Measurements from ENCODE around the gene TOGARAM1.

TOGARAM1 gene, protein sequence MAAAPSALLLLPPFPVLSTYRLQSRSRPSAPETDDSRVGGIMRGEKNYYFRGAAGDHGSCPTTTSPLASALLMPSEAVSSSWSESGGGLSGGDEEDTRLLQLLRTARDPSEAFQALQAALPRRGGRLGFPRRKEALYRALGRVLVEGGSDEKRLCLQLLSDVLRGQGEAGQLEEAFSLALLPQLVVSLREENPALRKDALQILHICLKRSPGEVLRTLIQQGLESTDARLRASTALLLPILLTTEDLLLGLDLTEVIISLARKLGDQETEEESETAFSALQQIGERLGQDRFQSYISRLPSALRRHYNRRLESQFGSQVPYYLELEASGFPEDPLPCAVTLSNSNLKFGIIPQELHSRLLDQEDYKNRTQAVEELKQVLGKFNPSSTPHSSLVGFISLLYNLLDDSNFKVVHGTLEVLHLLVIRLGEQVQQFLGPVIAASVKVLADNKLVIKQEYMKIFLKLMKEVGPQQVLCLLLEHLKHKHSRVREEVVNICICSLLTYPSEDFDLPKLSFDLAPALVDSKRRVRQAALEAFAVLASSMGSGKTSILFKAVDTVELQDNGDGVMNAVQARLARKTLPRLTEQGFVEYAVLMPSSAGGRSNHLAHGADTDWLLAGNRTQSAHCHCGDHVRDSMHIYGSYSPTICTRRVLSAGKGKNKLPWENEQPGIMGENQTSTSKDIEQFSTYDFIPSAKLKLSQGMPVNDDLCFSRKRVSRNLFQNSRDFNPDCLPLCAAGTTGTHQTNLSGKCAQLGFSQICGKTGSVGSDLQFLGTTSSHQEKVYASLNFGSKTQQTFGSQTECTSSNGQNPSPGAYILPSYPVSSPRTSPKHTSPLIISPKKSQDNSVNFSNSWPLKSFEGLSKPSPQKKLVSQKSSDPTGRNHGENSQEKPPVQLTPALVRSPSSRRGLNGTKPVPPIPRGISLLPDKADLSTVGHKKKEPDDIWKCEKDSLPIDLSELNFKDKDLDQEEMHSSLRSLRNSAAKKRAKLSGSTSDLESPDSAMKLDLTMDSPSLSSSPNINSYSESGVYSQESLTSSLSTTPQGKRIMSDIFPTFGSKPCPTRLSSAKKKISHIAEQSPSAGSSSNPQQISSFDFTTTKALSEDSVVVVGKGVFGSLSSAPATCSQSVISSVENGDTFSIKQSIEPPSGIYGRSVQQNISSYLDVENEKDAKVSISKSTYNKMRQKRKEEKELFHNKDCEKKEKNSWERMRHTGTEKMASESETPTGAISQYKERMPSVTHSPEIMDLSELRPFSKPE (N-terminal part only)

GRCh38 chr14:44961554-44962333, at the start of gene TOGARAM1, which contains the start of gene KLHL28:
Gene TOGARAM1 (plus strand): TSS chr14:44962190. CDS start chr14:44962422, 232 bp downstream.
Gene KLHL28 (minus strand): TSS chr14:44961947. CDS start chr14:44945928, 16,019 bp downstream.
- DNase-seq (ENCODE audit: low read depth), result peak; percentile 100

DNA sequence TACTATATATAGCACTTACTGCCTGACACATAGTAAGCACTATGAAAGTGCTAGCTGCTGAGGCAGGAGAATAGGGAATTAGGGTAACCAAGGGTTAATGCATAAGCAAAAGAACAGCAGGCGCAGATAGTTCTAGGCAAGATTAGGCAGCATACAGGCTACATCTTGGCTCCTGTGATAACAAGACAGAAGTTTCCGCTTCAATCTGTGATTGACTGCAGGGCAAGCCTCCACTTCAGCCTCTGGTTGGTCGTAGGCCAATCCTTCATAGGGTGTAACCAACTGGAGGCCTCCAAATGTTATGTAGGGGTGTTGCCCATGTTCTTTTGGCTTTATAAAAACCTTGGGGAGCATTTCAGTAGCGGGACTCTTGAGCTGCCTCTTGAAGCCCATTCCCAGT, 47.1 kb upstream of the TOGARAM1 start:
- no peak for DNase-seq (ENCODE audit: low read depth)

- DNase-seq (ENCODE audit: low read depth), result no peak
Observed at GRCh38 chr14:44928793-44929192, 33.2 kb upstream of the TOGARAM1 start.

GRCh38 chr14:44935155-44935554, 26.8 kb upstream of the TOGARAM1 start:
- no peak for DNase-seq (ENCODE audit: low read depth)

- no peak for DNase-seq (ENCODE audit: low read depth)
Observed at GRCh38 chr14:44937547-44937946, 24.4 kb upstream of the TOGARAM1 start.

DNA sequence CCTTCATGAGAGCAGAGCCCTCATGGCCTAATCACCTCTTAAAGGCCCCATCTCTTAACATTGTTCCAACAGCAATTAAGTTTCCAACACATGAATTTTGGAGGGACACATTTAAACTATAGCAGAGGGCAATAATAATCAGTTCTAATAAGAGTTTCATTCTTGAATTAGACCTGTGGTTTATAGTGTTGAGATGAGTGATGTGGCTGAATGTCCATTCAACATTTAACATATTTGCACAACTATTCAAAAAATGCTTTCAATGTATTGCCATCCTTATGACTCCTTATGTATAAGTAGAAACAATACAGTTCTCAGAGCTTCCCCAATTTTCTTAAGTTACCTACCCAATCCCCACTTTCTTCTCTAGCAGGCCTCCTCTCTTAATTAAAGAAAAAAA, 21.8 kb upstream of the TOGARAM1 start:
- DNase-seq (ENCODE audit: low read depth), result no peak

DNA sequence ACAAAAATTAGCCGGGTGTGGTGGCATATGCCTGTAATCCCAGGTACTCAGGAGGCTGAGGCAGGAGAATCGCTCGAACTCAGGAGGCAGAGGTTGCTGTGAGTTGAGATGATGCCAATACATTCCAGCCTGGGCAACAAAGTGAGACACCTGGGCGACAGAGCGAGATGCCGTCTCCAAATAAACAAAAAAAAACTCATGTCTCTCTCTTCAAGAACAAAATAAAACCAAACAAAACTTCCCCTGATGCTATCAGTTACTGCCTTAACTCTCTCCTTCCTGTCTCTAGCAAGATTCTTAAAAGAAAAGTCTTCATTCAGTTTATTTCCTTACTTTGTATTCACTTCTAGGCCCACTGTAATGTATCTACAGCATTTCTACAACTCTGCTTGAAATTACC, 21.0 kb upstream of the TOGARAM1 start:
- DNase-seq (ENCODE audit: low read depth), result no peak

GRCh38 chr14:44941591-44941990, 20.4 kb upstream of the TOGARAM1 start:
- no peak for DNase-seq (ENCODE audit: low read depth)

GRCh38 chr14:44942436-44942835, 19.6 kb upstream of the TOGARAM1 start:
- no peak for DNase-seq (ENCODE audit: low read depth)

DNA sequence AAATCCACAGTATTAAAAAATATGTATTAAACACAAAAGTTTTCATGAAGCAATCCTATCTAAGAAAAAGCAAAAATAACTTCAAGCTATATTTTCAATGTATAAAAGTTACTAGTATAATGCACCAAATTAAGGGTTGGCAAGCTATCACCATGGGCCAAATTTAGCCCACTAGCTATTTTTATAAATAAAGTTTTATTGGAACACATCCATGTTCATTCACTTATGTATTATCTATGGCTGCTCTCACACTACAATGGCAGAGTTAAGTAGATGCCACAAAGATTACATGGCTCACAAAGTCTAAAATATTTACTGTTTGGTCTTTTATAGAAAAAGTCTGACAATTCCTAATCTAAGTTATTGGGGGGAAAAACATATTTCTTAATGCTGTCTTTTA, 17.9 kb upstream of the TOGARAM1 start:
- no peak for DNase-seq (ENCODE audit: low read depth)

GRCh38 chr14:44945264-44945663, 16.7 kb upstream of the TOGARAM1 start:
- peak; percentile 59 for DNase-seq (ENCODE audit: low read depth)

DNA sequence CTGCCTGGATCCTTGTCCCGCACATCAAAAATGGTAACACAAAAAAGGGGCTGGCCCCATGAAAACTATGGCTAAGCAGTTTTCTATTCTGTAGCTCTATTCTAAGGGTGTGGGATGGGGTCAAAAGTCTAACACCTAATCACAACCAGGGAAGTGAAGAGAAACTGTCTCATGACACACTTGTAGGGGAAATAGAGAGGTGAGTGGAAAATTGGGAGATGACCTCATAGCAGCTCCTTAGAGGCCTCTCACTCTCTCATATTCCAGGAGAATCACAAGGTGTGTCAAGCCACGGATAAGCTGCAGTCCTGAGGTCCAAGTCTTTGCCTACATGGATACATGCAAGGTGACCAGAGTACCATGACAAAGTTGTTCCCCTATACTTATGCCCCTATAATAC, 10.9 kb upstream of the TOGARAM1 start:
- DNase-seq (ENCODE audit: low read depth), result no peak

DNA sequence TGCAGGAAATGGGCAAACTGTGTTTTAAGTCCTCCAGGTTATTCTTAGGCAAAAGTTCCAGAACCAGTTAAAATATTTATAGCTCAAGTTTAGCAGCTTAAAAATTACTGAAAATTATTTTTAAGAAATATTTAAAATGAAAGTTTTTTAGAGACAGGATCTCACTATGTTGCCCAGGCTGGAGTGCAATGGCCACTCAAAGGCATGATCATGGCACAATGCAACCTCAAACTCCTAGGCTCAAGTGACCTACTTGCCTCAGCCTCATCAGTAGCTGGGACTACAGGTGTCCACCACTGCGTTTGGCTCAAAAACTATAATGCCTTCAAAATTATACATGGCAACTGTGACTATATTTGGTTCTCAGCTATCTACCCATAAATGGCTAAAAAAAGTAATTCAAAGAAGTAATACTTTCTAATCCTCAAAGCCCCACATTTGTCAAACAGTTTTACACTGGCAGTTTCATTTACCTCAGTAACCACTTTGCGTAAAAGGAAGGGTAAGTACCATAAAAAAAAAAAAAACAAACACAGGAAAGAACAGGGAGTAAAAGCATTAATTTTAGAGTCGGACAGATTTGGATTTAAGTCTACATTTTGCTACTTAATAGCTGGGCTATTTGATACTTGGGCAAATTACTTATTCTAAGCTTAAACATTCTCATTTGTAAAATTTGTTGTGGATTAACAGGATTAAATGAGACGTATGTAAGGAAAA, 9.4 kb upstream of the TOGARAM1 start:
- no peak for DNase-seq (ENCODE audit: low read depth)

DNA sequence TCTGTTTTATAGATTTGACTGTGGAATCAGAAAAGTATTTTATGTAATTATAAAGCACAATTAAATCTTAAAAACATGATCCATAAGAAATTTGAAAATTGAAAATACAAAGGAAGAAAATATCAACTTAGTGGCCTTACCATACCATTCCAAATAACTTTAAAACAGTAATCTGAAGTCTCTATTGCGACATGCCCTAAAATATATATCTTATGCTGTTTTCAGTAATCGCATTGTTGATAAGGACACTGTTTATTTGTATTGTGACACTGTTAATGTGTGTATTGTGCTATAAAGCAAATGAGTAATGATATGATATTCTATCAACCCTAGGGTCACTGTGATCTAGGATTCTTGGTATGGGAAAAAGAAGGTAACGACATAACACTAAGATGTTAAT, 7.2 kb upstream of the TOGARAM1 start:
- DNase-seq (ENCODE audit: low read depth), result no peak

DNA sequence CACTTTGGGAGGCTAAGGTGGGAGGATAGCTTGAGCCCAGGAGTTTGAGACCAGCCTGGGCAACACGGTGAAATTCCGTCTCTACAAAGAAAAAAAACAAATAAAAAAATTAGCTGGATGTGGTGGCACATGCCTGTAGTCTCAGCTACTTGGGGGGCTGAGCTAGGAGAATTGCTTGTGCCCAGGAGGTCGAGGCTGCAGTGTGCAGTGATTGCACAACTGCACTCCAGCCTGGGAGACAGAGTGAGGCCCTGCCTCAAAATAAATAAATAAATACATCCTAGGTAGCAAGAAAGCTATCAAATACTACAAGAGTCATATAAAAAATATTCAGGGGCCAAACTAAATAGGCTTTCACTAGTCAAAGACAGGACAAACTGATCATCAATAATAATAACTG, 6.5 kb upstream of the TOGARAM1 start:
- DNase-seq (ENCODE audit: low read depth), result no peak

DNA sequence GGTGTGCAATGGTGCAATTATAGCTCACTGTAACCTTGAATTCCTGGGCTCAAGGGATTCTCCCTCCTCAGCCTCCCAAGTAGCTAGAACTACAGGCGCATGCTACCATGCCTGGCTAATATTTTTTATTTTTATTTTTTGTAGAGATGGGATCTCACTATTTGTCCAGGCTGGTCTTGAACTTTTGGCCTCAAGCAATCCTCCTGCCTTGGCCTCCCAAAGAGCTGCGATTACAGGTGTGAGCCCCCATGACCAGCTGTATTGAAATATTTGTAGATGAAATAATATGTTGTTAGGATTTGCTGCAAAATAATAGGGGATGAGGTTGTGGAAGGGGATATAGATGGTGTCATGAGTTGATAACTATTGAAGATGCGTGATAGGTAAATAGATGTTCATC, 5.1 kb upstream of the TOGARAM1 start:
- no peak for DNase-seq (ENCODE audit: low read depth)

DNA sequence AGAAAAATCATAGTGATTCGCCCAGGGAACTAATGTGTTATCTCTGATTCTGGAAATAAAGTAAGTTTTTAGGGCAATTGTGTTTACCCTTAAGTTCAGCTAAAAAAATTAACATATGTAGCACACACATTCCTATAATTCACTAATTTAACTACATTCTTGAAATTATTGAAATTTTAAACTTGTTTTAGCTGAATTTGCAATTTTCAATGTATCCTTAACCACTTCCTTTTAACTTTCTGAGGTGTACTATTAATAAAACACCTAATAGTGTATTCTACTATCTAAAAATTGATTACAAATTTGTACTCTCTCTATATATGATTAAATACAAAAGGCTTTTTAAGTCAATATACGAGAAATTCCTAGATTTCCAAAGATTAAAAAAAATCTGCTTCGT, 2.5 kb upstream of the TOGARAM1 start:
- DNase-seq (ENCODE audit: low read depth), result no peak

DNA sequence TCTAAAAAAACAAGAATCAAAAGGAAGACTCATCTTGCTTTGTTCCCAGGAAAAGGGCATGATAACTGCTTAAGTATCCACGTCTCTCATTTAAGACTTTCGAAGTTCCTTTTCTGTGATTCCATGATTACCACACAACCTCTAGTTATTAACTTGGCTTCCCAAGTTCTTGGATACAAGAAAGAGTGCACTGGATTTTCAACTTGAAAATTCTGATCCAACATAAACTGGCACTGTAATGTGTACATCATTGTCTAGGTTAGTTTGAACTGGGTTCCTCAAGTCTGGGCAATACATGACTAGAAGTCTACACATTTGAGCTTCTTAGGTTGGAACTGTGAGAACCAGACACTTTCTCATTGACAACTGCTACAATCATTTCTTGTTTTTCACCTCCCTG, 1.8 kb upstream of the TOGARAM1 start:
- no peak for DNase-seq (ENCODE audit: low read depth)

DNA sequence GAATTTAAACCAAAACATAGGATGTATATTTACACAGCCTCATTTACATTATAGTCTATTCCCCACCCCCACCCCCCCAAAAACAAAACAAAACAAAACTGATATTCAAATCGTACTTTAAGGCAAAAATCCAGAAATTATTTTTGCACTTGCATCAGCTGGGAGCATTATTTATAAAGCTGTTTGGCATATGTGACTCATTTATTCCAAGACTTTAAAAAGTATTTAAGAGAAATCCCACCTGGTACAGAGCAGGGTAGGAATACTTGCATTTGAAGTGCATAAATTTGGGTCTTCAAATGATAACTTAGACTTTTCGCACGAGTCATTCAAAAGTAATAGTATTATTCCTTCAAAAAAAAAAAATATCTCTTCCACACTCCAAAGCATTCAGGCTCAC, 1.3 kb upstream of the TOGARAM1 start:
- no peak for DNase-seq (ENCODE audit: low read depth)

- no peak for DNase-seq (ENCODE audit: low read depth)
Observed at GRCh38 chr14:44961151-44961553, 838 bp upstream of the TOGARAM1 start.

Measured in non-pigmented ciliary epithelial cell (primary cell).